ENCODE results near the gene CCDC6.

DNA sequence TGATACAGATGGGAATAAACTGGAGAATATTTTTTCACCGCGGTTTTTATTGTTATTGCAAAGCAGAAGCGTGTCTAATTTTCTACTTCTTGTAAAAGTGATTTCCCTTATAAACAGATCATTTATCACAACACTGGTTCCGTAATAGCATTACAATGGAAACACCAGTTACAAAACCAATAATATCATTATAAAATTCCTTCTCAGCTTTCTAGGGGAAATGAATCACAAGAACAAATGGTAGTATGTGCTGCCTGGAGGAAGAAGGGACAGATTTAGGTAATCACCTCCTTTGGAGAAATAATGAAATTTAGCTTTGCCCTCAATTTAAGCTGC lies 2.4 kb upstream of the CCDC6 start:
- TF ChIP-seq, protein P1, sequence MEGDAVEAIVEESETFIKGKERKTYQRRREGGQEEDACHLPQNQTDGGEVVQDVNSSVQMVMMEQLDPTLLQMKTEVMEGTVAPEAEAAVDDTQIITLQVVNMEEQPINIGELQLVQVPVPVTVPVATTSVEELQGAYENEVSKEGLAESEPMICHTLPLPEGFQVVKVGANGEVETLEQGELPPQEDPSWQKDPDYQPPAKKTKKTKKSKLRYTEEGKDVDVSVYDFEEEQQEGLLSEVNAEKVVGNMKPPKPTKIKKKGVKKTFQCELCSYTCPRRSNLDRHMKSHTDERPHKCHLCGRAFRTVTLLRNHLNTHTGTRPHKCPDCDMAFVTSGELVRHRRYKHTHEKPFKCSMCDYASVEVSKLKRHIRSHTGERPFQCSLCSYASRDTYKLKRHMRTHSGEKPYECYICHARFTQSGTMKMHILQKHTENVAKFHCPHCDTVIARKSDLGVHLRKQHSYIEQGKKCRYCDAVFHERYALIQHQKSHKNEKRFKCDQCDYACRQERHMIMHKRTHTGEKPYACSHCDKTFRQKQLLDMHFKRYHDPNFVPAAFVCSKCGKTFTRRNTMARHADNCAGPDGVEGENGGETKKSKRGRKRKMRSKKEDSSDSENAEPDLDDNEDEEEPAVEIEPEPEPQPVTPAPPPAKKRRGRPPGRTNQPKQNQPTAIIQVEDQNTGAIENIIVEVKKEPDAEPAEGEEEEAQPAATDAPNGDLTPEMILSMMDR (IDR thresholded peaks at IDR 0.05), result no peak
- TF ChIP-seq POLR2A (IDR thresholded peaks at IDR 0.05), result no peak
